Thyroid gland (tissue), 4 donors: ENCODE results near the gene GOT2. TPM values are rescaled to one million over a fixed set of nuclear protein-coding genes. Genes with fewer than 3 reads are reported as not detected.
"Not testable (repeated sequence)": the region's sequence is repeated elsewhere in the genome, so short reads cannot be mapped to it uniquely, and the experiment has no call there.

ENCODE experiments used
- DNase-seq, 2 donors: peaks; one replicate each; pipeline ENCODE4 v3.0.0-alpha.2; 2019
- H3K27ac ChIP-seq, 3 donors: fragments of 200-600 bp; sonication (generic); 1 replicate in 2 of 3; 2 replicates in 1 of 3; pipeline ENCODE4 v1.5.1; 2016 to 2019; ENCODE audit warnings: mild to moderate bottlenecking in 1 of 3, moderate library complexity in 1 of 3
- H3K27me3 ChIP-seq: fragments of 200-600 bp; sonication (generic); one replicate; pipeline ENCODE4 v1.5.1; 2019
- H3K36me3 ChIP-seq, 2 donors: fragments of 200-600 bp; sonication (generic); one replicate each; pipeline ENCODE4 v1.5.1; 2016 to 2019
- H3K4me1 ChIP-seq, 2 donors: fragments of 200-600 bp; sonication (generic); one replicate each; pipeline ENCODE4 v1.5.1; 2017 to 2019
- H3K4me3 ChIP-seq, 3 donors: fragments of 200-600 bp; sonication (generic); replicated peaks in 1 of 3; 1 replicate in 2 of 3; 2 replicates in 1 of 3; pipeline ENCODE4 v1.5.1; 2016; ENCODE audit warnings: mild to moderate bottlenecking in 1 of 3
- H3K9me3 ChIP-seq: fragments of 200-600 bp; sonication (generic); one replicate; pipeline ENCODE4 v1.5.1; 2017
- CTCF ChIP-seq, 6 experiments: fragments of 200-600 bp in 3 of 6; fragments of 450-650 bp in 3 of 6; sonication (generic) in 3 of 6; IDR thresholded peaks; one replicate each; pipeline ENCODE4 v1.5.1; 2016 to 2019; ENCODE audit warnings: antibody characterized with exemption in 6 of 6, mild to moderate bottlenecking in 2 of 6, inconsistent platforms in 1 of 6, moderate library complexity in 1 of 6
- POLR2A ChIP-seq, 2 donors: fragments of 450-650 bp; IDR thresholded peaks; one replicate each; pipeline ENCODE4 v1.6.1; 2017; ENCODE audit warnings: antibody characterized with exemption in 2 of 2, mild to moderate bottlenecking in 2 of 2, moderate library complexity in 1 of 2
- WGBS, 2 donors: methylation state at CpG; one replicate each; pipeline ENCODE4 v1.1.5; 2017; 5-methylcytosine and 5-hydroxymethylcytosine counted together
- intact Hi-C: fragments of 100-400 bp; cut with DNase I; formaldehyde crosslinking; loops from one replicate; pipeline ENCODE4 v1.15.1; 2023
- total RNA-seq, 4 donors: library from RNA; depleted of rRNA; stranded (reverse); fragments of >200 nt; gene quantifications; one replicate each; pipeline ENCODE4 v1.2.3, GENCODE V29; 2016

The GOT2 gene
- total RNA-seq, 4 donors from 2014 or later: 65.4 to 129 (median 93.4) TPM

- H3K4me3 ChIP-seq: no peak overlapping the region
- H3K4me1 ChIP-seq: no peaks in the 10 kb centered on the region
- intact Hi-C loops: no loop called here
- no peak overlapping the region for H3K27ac ChIP-seq
- no peaks in the 10 kb centered on the region for H3K36me3 ChIP-seq
- 78% methylated on average over 4 of the region's 4 CpGs for WGBS, 2 donors
- H3K27me3 ChIP-seq: no peaks in the 10 kb centered on the region
- DNase-seq: no peak
- TF ChIP-seq CTCF (IDR thresholded peaks at IDR 0.05) (no peak), POLR2A (IDR thresholded peaks at IDR 0.05) (no peak)
- H3K9me3 ChIP-seq: no peaks in the 10 kb centered on the region
Observed at GRCh38 chr16:58699151-58699550, 35.0 kb downstream of the GOT2 start.

- Histone ChIP-seq H3K27me3 (no peaks in the 10 kb centered on the region), H3K36me3 (no peaks in the 10 kb centered on the region), H3K4me1 (no peaks in the 10 kb centered on the region), H3K27ac (no peak overlapping the region), H3K4me3 (no peak overlapping the region), H3K9me3 (no peaks in the 10 kb centered on the region)
- TF ChIP-seq POLR2A (IDR thresholded peaks at IDR 0.05) (no peak), CTCF (IDR thresholded peaks at IDR 0.05) (no peak)
- intact Hi-C loops: no loop called here
- 64 to 65% methylated on average over 1 of the region's 1 CpG for WGBS, 2 donors
- no peak for DNase-seq
Observed at GRCh38 chr16:58695368-58695767, 38.7 kb downstream of the GOT2 start.

GRCh38 chr16:58692450-58692849 lies 41.7 kb downstream of the GOT2 start:
- whole genome bisulfite sequencing, 2 donors: 89 to 97% methylated on average over 1 of the region's 1 CpG
- Histone ChIP-seq H3K36me3 (no peaks in the 10 kb centered on the region), H3K4me1 (no peaks in the 10 kb centered on the region), H3K9me3 (no peaks in the 10 kb centered on the region), H3K4me3 (no peak overlapping the region), H3K27me3 (no peaks in the 10 kb centered on the region), H3K27ac (no peak overlapping the region)
- intact Hi-C loops: no loop called here
- no peak for DNase-seq
- TF ChIP-seq POLR2A (IDR thresholded peaks at IDR 0.05) (no peak), CTCF (IDR thresholded peaks at IDR 0.05) (no peak)

- not testable (repeated sequence) for H3K9me3 ChIP-seq, DNase-seq, H3K27ac ChIP-seq, H3K4me3 ChIP-seq, H3K36me3 ChIP-seq, H3K27me3 ChIP-seq
- peaks cover 9 to 15% of the 10 kb centered on the region in 2 donors for H3K4me1 ChIP-seq
- intact Hi-C loops: loop anchor here (5.0 kb wide), 1 partner anchor 45 kb away; the partner anchor contains the start of gene GOT2
- WGBS, 2 donors: 75 to 88% methylated on average over 8 of the region's 8 CpGs
Observed at GRCh38 chr16:58686985-58687706, 47.0 kb downstream of the GOT2 start.

- peaks cover 9 to 15% of the 10 kb centered on the region in 2 donors for H3K4me1 ChIP-seq
- no peak for TF ChIP-seq CTCF (IDR thresholded peaks at IDR 0.05)
- TF ChIP-seq POLR2A (IDR thresholded peaks at IDR 0.05): no peak
- H3K36me3 ChIP-seq: peaks cover 0 to under 1% of the 10 kb centered on the region in 2 donors
- WGBS, 2 donors: 82 to 90% methylated on average over 6 of the region's 6 CpGs
- no peaks in the 10 kb centered on the region for H3K27me3 ChIP-seq
- no peaks in the 10 kb centered on the region for H3K9me3 ChIP-seq
- peak overlapping the region in 2 of 3 donors; percentile 76 to 86 for H3K27ac ChIP-seq
- intact Hi-C loops: loop anchor here (5.0 kb wide), 1 partner anchor 47 kb away; the partner anchor contains the start of gene GOT2
- DNase-seq: no peak
- H3K4me3 ChIP-seq: peak overlapping the region in 2 of 3 donors; percentile 54 to 82
Observed at GRCh38 chr16:58685084-58685449, 49.0 kb downstream of the GOT2 start.
